SJCRH30 (cell line): ENCODE results near the gene NXT1. TPM values are rescaled to one million over a fixed set of nuclear protein-coding genes. Genes with fewer than 3 reads are reported as not detected.

Experiments used
- DNase-seq, 2 experiments: peaks; one replicate each; pipeline ENCODE4 v3.0.0-alpha.2; 2015 to 2020
- H3K27ac ChIP-seq: fragments of 250-450 bp; sonication (Bioruptor Pico); 2 replicates; pipeline ENCODE4 v1.5.1; 2020; ENCODE audit warnings: mild to moderate bottlenecking, moderate library complexity
- H3K27me3 ChIP-seq: fragments of 250-450 bp; sonication (Bioruptor Pico); 2 replicates; pipeline ENCODE4 v1.5.1; 2020; ENCODE audit warnings: mild to moderate bottlenecking, moderate library complexity
- H3K36me3 ChIP-seq: fragments of 250-450 bp; sonication (Bioruptor Pico); 2 replicates; pipeline ENCODE4 v1.5.1; 2020; ENCODE audit warnings: mild to moderate bottlenecking, moderate library complexity
- H3K4me1 ChIP-seq: fragments of 250-450 bp; sonication (Bioruptor Pico); 2 replicates; pipeline ENCODE4 v1.5.1; 2020; ENCODE audit warnings: mild to moderate bottlenecking, moderate library complexity
- H3K4me3 ChIP-seq: fragments of 250-450 bp; sonication (Bioruptor Pico); 2 replicates; pipeline ENCODE4 v1.5.1; 2020; ENCODE audit warnings: mild to moderate bottlenecking, moderate library complexity
- H3K9me3 ChIP-seq: fragments of 250-450 bp; sonication (Bioruptor Pico); replicated peaks from 2 replicates; pipeline ENCODE4 v1.5.1; 2020; ENCODE audit warnings: mild to moderate bottlenecking, moderate library complexity
- total RNA-seq: library from RNA; depleted of rRNA; stranded (reverse); fragments of >200 nt; shearing (Covaris generic); gene quantifications from 2 replicates; pipeline ENCODE4 v1.2.3, GENCODE V29; 2014

NXT1 gene
- total RNA-seq, 1 experiment from 2014 or later: 85.9 TPM

DNA sequence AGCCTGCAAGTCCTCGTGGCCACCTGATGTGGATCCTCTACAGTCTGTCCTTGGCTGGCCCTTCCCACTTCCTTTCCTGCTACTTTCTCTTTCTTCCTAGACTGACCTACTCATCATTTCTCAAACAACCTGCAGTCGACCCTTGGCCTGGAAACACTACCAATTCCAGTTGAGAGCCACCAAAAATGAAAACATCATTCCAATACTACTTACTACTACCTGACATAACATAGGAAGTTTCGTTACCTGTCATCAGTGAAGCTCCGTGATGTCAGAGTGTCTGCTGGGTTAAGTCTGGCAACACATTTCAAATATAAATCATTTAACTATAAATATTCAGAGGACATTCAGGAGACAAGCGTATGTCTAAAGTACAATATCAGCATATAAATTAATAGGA lies 25.2 kb downstream of the NXT1 start:
- H3K9me3 ChIP-seq: peaks cover 6% of the 10 kb centered on the region; the same call in 1 of the 2 replicates
- no peaks in the 10 kb centered on the region for H3K27me3 ChIP-seq
- H3K4me3 ChIP-seq: no peak overlapping the region
- H3K27ac ChIP-seq: no peak overlapping the region
- H3K4me1 ChIP-seq: no peaks in the 10 kb centered on the region
- H3K36me3 ChIP-seq: peaks cover 80% of the 10 kb centered on the region
- DNase-seq: no peak

DNA sequence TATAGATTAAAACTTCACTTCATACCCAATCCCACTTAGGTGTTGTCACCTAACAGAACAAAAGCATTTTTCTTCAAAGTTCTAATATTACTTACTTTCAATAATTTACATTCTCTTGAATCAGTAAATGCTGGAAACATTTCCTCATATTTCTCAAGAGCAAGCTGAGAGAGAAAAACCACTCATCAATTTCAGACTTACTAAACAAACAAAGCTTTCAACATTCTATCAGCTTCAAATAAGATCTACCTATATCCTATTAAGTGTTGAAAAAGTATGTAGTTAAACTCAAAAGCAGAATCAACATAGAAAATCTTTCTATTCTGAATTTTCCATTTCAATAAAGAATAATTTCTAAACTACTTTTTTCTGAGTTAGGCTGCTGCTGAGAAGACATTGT lies 29.2 kb downstream of the NXT1 start:
- H3K9me3 ChIP-seq: peaks cover 6% of the 10 kb centered on the region; the same call in 1 of the 2 replicates
- peaks cover 56% of the 10 kb centered on the region for H3K36me3 ChIP-seq
- no peak overlapping the region for H3K4me3 ChIP-seq
- no peaks in the 10 kb centered on the region for H3K4me1 ChIP-seq
- DNase-seq: no peak
- no peak overlapping the region for H3K27ac ChIP-seq
- H3K27me3 ChIP-seq: no peaks in the 10 kb centered on the region

- no peak overlapping the region for H3K27ac ChIP-seq
- no peak overlapping the region for H3K4me3 ChIP-seq
- H3K9me3 ChIP-seq: no peaks in the 10 kb centered on the region
- DNase-seq: no peak
- no peaks in the 10 kb centered on the region for H3K27me3 ChIP-seq
- no peaks in the 10 kb centered on the region for H3K4me1 ChIP-seq
- peaks cover 53% of the 10 kb centered on the region for H3K36me3 ChIP-seq
These were observed 31.3 kb downstream of the NXT1 start for GRCh38 chr20:23381876-23382275.

GRCh38 chr20:23386304-23387117 lies 35.9 kb downstream of the NXT1 start:
- H3K9me3 ChIP-seq: no peaks in the 10 kb centered on the region
- H3K36me3 ChIP-seq: peaks cover 56% of the 10 kb centered on the region
- DNase-seq: no peak
- H3K27ac ChIP-seq: no peak overlapping the region
- no peak overlapping the region for H3K4me3 ChIP-seq
- H3K27me3 ChIP-seq: no peaks in the 10 kb centered on the region
- no peaks in the 10 kb centered on the region for H3K4me1 ChIP-seq

GRCh38 chr20:23387118-23387443 lies 36.5 kb downstream of the NXT1 start:
- Histone ChIP-seq H3K27ac (no peak overlapping the region), H3K4me3 (no peak overlapping the region), H3K9me3 (no peaks in the 10 kb centered on the region), H3K4me1 (no peaks in the 10 kb centered on the region), H3K36me3 (peaks cover 59% of the 10 kb centered on the region), H3K27me3 (no peaks in the 10 kb centered on the region)
- DNase-seq: no peak

- Histone ChIP-seq H3K27me3 (no peaks in the 10 kb centered on the region), H3K9me3 (no peaks in the 10 kb centered on the region), H3K4me1 (no peaks in the 10 kb centered on the region), H3K4me3 (no peak overlapping the region), H3K27ac (no peak overlapping the region), H3K36me3 (peaks cover 63% of the 10 kb centered on the region)
- DNase-seq: no peak
These were observed 39.6 kb downstream of the NXT1 start for GRCh38 chr20:23390091-23390774.

GRCh38 chr20:23391707-23392310 lies 41.2 kb downstream of the NXT1 start:
- H3K4me1 ChIP-seq: no peaks in the 10 kb centered on the region
- no peak overlapping the region for H3K4me3 ChIP-seq
- H3K9me3 ChIP-seq: no peaks in the 10 kb centered on the region
- no peaks in the 10 kb centered on the region for H3K27me3 ChIP-seq
- no peak overlapping the region for H3K27ac ChIP-seq
- no peak for DNase-seq
- H3K36me3 ChIP-seq: peaks cover 56% of the 10 kb centered on the region

DNA sequence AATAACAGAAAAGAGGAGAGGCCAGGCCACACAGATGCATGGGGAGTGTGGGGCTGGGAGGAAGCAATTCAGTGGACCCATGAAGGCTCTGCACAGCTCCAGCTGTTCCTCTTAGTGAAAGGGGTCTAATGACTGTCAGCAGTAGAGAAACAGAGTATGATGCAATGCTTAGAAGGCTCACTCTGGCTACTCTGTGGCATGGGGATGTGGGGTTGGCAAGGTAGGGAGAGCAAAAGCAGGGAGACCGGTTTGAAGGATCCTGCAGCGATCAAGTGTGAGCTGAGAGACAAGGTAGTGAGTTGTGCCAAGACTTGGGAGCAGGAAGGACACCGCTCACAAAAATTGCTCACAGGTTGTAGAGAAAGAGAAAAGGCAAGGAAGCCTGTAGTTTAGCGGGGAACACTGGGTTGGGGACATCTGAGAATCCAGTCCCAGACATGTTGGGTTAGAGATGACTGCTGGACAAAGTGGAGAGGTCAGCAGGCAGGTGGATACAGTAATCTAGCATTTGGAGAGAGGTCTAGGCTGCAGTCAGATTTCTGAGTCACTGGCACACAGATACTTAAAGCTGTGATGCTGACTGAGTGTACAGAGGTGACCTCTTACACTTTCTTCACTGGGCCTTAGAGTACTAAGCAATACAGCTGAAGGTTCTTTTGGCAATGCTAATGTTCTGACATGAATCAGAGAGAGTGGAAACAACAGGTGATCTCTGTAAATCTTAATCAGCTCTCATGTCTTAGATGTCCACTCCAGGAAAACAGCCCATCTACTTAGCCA lies 43.6 kb downstream of the NXT1 start:
- Histone ChIP-seq H3K27me3 (no peaks in the 10 kb centered on the region), H3K9me3 (no peaks in the 10 kb centered on the region), H3K4me3 (no peak overlapping the region), H3K27ac (no peak overlapping the region), H3K4me1 (no peaks in the 10 kb centered on the region), H3K36me3 (peaks cover 52% of the 10 kb centered on the region)
- DNase-seq: no peak

GRCh38 chr20:23396950-23397627 lies 46.5 kb downstream of the NXT1 start:
- H3K4me3 ChIP-seq: no peak overlapping the region
- H3K27me3 ChIP-seq: no peaks in the 10 kb centered on the region
- H3K27ac ChIP-seq: no peak overlapping the region
- DNase-seq: no peak
- H3K4me1 ChIP-seq: no peaks in the 10 kb centered on the region
- peaks cover 41% of the 10 kb centered on the region for H3K36me3 ChIP-seq
- no peaks in the 10 kb centered on the region for H3K9me3 ChIP-seq

GRCh38 chr20:23397961-23398360 lies 47.4 kb downstream of the NXT1 start:
- H3K36me3 ChIP-seq: peaks cover 39% of the 10 kb centered on the region
- no peak overlapping the region for H3K27ac ChIP-seq
- H3K27me3 ChIP-seq: no peaks in the 10 kb centered on the region
- no peaks in the 10 kb centered on the region for H3K9me3 ChIP-seq
- H3K4me1 ChIP-seq: no peaks in the 10 kb centered on the region
- DNase-seq: no peak
- H3K4me3 ChIP-seq: no peak overlapping the region

DNA sequence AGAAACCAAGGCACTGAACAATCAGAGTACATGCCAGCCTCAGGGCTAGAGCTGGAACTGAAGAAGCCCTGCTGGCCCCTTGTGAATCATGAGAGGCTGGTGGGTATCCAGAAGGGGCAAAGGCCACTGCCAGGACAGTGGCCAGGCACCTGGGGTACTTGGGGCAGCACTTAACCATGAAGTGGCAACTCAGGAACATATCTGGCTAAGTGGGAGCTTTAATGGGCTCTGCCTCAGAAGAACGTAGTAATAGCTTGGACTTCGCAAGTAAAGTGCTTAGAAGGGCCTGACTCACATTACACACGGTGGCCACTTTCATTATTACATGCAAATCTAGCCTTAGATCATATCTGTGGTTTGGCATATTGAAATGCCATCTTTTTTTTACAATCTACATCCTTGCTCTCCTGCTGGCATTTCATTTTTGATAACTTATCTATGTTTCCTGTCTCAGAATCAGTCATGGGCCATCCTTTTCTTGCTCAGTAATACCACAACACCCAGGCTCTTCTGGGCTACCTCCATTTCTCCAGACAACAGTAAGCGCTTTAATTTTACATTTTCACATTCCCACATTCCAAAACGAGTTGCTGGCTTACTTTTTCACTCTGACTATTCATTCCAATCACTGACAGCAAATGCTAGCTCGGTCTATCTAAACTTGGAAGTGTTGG lies 49.1 kb downstream of the NXT1 start:
- Histone ChIP-seq H3K9me3 (no peaks in the 10 kb centered on the region), H3K36me3 (peaks cover 25% of the 10 kb centered on the region), H3K4me3 (no peak overlapping the region), H3K27ac (no peak overlapping the region), H3K27me3 (no peaks in the 10 kb centered on the region), H3K4me1 (no peaks in the 10 kb centered on the region)
- no peak for DNase-seq

DNA sequence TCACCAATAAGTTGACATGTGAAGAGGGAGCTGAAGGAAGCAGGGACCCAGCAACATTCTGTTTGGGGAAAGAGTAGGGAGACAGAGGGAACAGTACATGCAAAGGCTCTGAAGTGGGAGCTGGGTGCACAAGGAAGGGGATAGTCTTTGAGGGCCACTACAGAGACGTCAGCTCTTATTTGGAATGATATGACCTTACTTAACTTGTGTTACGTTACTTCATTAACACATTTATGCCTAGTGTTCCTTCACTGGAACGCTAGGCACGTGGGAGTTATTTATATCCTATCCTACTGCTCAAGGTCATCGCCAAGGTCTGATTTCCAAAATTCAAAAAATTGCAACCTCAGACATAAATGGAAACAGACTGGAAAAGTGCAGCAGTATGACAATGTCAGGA lies 50.5 kb downstream of the NXT1 start:
- H3K36me3 ChIP-seq: peaks cover 17% of the 10 kb centered on the region
- no peak for DNase-seq
- H3K9me3 ChIP-seq: no peaks in the 10 kb centered on the region

DNA sequence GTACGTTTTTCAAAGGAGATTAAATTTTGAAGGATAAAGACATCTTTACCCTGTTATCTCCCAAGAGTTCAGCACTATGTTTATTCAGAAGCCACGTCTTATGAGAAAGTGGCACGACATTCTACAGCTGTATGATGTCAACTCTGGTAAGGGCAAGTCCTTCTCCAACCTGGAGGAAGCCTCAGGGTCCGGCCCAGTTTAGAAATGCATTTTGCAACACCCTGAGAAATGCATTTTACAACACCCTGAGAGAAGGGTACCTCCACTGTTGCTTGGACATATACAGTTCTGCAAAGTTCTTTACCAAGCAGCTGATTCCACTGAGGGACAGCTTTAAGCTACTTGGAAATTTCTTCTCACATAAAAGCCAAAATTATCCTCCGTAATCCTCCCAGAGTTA lies 53.2 kb downstream of the NXT1 start:
- H3K4me3 ChIP-seq: no peak overlapping the region
- DNase-seq: no peak
- H3K27ac ChIP-seq: no peak overlapping the region
- no peaks in the 10 kb centered on the region for H3K27me3 ChIP-seq
- peaks cover 9% of the 10 kb centered on the region for H3K36me3 ChIP-seq
- no peaks in the 10 kb centered on the region for H3K4me1 ChIP-seq
- no peaks in the 10 kb centered on the region for H3K9me3 ChIP-seq

More for the DNA sequence above, 50.5 kb downstream of the NXT1 start:
- Histone ChIP-seq H3K27ac (no peak overlapping the region), H3K27me3 (no peaks in the 10 kb centered on the region), H3K4me1 (no peaks in the 10 kb centered on the region), H3K4me3 (no peak overlapping the region)

GRCh38 chr20:23404196-23404595 lies 53.6 kb downstream of the NXT1 start:
- Histone ChIP-seq H3K27ac (no peak overlapping the region), H3K36me3 (peaks cover 9% of the 10 kb centered on the region), H3K4me1 (no peaks in the 10 kb centered on the region), H3K9me3 (no peaks in the 10 kb centered on the region), H3K4me3 (no peak overlapping the region), H3K27me3 (no peaks in the 10 kb centered on the region)
- no peak for DNase-seq
